H9 (cell line): ENCODE data around the gene SEPTIN5. TPM values are rescaled to one million over a fixed set of nuclear protein-coding genes. Genes with fewer than 3 reads are reported as not detected.

Experiments used
- DNase-seq: peaks from one replicate; pipeline ENCODE4 v3.0.0-alpha.2; 2017
- H2AFZ ChIP-seq: one replicate; pipeline ENCODE4 v1.6.1; 2013; ENCODE audit warnings: mild to moderate bottlenecking, low read length, control low read depth, moderate library complexity
- H2AK5ac ChIP-seq: 2 replicates; pipeline ENCODE4 v1.6.1; 2013; ENCODE audit warnings: low read length, control low read depth, mixed read lengths; ENCODE audit not compliant: insufficient read length
- H2BK120ac ChIP-seq: one replicate; pipeline ENCODE4 v1.6.1; 2013; ENCODE audit warnings: low read depth, mild to moderate bottlenecking, low read length, control low read depth, inconsistent platforms; ENCODE audit not compliant: poor library complexity, severe bottlenecking
- H2BK12ac ChIP-seq: 2 replicates; pipeline ENCODE4 v1.6.1; 2013; ENCODE audit warnings: low read length, control low read depth, mixed read lengths, low read depth; ENCODE audit not compliant: insufficient read length
- H2BK15ac ChIP-seq: 2 replicates; pipeline ENCODE4 v1.6.1; 2013; ENCODE audit warnings: low read depth, low read length, control low read depth
- H2BK20ac ChIP-seq: one replicate; pipeline ENCODE4 v1.6.1; 2013; ENCODE audit warnings: low read depth, mild to moderate bottlenecking, low read length, control low read depth, inconsistent platforms; ENCODE audit not compliant: poor library complexity, severe bottlenecking
- H2BK5ac ChIP-seq: 2 replicates; pipeline ENCODE4 v1.6.1; 2013; ENCODE audit warnings: low read length, control low read depth, mixed read lengths; ENCODE audit not compliant: insufficient read length
- H3K14ac ChIP-seq: 2 replicates; pipeline ENCODE4 v1.6.1; 2013; ENCODE audit warnings: low read length, control low read depth; ENCODE audit not compliant: insufficient read depth
- H3K18ac ChIP-seq: 2 replicates; pipeline ENCODE4 v1.6.1; 2013; ENCODE audit warnings: low read depth, mild to moderate bottlenecking, mixed read lengths, low read length, control low read depth; ENCODE audit not compliant: insufficient read length
- H3K23ac ChIP-seq: 2 replicates; pipeline ENCODE4 v1.6.1; 2013; ENCODE audit warnings: low read length, control low read depth, mixed read lengths, low read depth; ENCODE audit not compliant: insufficient read length
- H3K23me2 ChIP-seq: 2 replicates; pipeline ENCODE4 v1.6.1; 2013; ENCODE audit warnings: low read depth, mild to moderate bottlenecking, mixed read lengths, low read length, control low read depth; ENCODE audit not compliant: insufficient read length, poor library complexity, severe bottlenecking
- H3K27ac ChIP-seq: 2 replicates; pipeline ENCODE4 v1.5.1; 2013; ENCODE audit warnings: low read length, control low read depth, mixed read lengths, low read depth; ENCODE audit not compliant: insufficient read length
- H3K27me3 ChIP-seq: 2 replicates; pipeline ENCODE4 v1.6.1; 2013; ENCODE audit warnings: low read length, control low read depth, inconsistent platforms; ENCODE audit not compliant: insufficient read depth
- H3K4ac ChIP-seq: 2 replicates; pipeline ENCODE4 v1.6.1; 2013; ENCODE audit warnings: low read depth, mild to moderate bottlenecking, control low read depth, inconsistent platforms, low read length, moderate library complexity
- H3K4me1 ChIP-seq: 2 replicates; pipeline ENCODE4 v1.6.1; 2013; ENCODE audit warnings: low read length, control low read depth, inconsistent platforms; ENCODE audit not compliant: insufficient read depth
- H3K4me2 ChIP-seq: 2 replicates; pipeline ENCODE4 v1.6.1; 2013; ENCODE audit warnings: low read length, control low read depth, mixed read lengths; ENCODE audit not compliant: insufficient read length, insufficient read depth
- H3K56ac ChIP-seq: 2 replicates; pipeline ENCODE4 v1.6.1; 2013; ENCODE audit warnings: low read depth, mild to moderate bottlenecking, mixed read lengths, low read length, control low read depth; ENCODE audit not compliant: insufficient read length
- H3K79me1 ChIP-seq: 2 replicates; pipeline ENCODE4 v1.6.1; 2013; ENCODE audit warnings: low read depth, mild to moderate bottlenecking, moderate library complexity, low read length, control low read depth, inconsistent platforms; ENCODE audit not compliant: insufficient read depth, poor library complexity, severe bottlenecking
- H3K79me2 ChIP-seq: 2 replicates; pipeline ENCODE4 v1.6.1; 2013; ENCODE audit warnings: low read length, control low read depth, inconsistent platforms; ENCODE audit not compliant: insufficient read depth
- H3K9ac ChIP-seq: 2 replicates; pipeline ENCODE4 v1.6.1; 2013; ENCODE audit warnings: low read length, control low read depth, mixed read lengths; ENCODE audit not compliant: insufficient read length; ENCODE audit errors: extremely low read depth
- H3K9me3 ChIP-seq: one replicate; pipeline ENCODE4 v1.6.1; 2013; ENCODE audit warnings: low read depth, low read length, inconsistent platforms; ENCODE audit not compliant: control insufficient read depth
- H3T11ph ChIP-seq: one replicate; pipeline ENCODE4 v1.6.1; 2013; ENCODE audit warnings: mild to moderate bottlenecking, low read length, control low read depth, inconsistent platforms
- H4K20me1 ChIP-seq: one replicate; pipeline ENCODE4 v1.6.1; 2013; ENCODE audit not compliant: control insufficient read depth, insufficient read length, insufficient read depth
- H4K5ac ChIP-seq: 2 replicates; pipeline ENCODE4 v1.6.1; 2013; ENCODE audit warnings: low read depth, mild to moderate bottlenecking, mixed read lengths, low read length, control low read depth; ENCODE audit not compliant: insufficient read length
- H4K8ac ChIP-seq: replicated peaks from 2 replicates; pipeline ENCODE4 v1.6.1; 2013; ENCODE audit warnings: low read length, control low read depth, mixed read lengths, low read depth; ENCODE audit not compliant: insufficient read length
- H4K91ac ChIP-seq: 2 replicates; pipeline ENCODE4 v1.6.1; 2013; ENCODE audit warnings: low read depth, mild to moderate bottlenecking, moderate library complexity, mixed read lengths, low read length, control low read depth; ENCODE audit not compliant: insufficient read length
- H3K27ac Mint-ChIP-seq, 3 experiments: 2 replicates in 2 of 3; 3 replicates in 1 of 3; pipeline ENCODE4 v1.8.0; 2020 to 2021; ENCODE audit warnings: mixed read lengths in 3 of 3, mild to moderate bottlenecking in 1 of 3, moderate library complexity in 1 of 3
- H3K27me3 Mint-ChIP-seq: 2 replicates; pipeline ENCODE4 v1.8.0; 2021; ENCODE audit warnings: low read depth, mild to moderate bottlenecking, moderate library complexity, mixed read lengths
- H3K36me3 Mint-ChIP-seq, 3 experiments: 2 replicates in 2 of 3; 3 replicates in 1 of 3; pipeline ENCODE4 v1.8.0; 2020 to 2021; ENCODE audit warnings: low read depth in 3 of 3, mixed read lengths in 3 of 3; ENCODE audit not compliant: insufficient read depth in 1 of 3
- H3K4me1 Mint-ChIP-seq, 2 experiments: 2 replicates each; pipeline ENCODE4 v1.8.0; 2020; ENCODE audit warnings: mixed read lengths in 2 of 2
- H3K4me3 Mint-ChIP-seq, 2 experiments: 2 replicates in 1 of 2; 3 replicates in 1 of 2; pipeline ENCODE4 v1.8.0; 2020 to 2021; ENCODE audit warnings: mild to moderate bottlenecking in 2 of 2, mixed read lengths in 2 of 2, moderate library complexity in 1 of 2
- H3K9me3 Mint-ChIP-seq, 2 experiments: 2 replicates in 1 of 2; 3 replicates in 1 of 2; pipeline ENCODE4 v1.8.0; 2020; ENCODE audit warnings: mild to moderate bottlenecking in 2 of 2, mixed read lengths in 2 of 2, moderate library complexity in 1 of 2
- CTCF ChIP-seq: fragments of 200-600 bp; sonication (generic); conservative IDR thresholded peaks from 3 replicates; pipeline ENCODE4 v1.8.0; 2021; ENCODE audit warnings: antibody characterized with exemption, mild to moderate bottlenecking
- WGBS: extraction: QIAGEN DNeasy Blood & Tissue Kit; methylation state at CpG from one replicate; pipeline ENCODE4 v1.1.7; 2013; ENCODE audit warnings: missing lambda C conversion rate, low lambda C conversion rate, mixed read lengths; ENCODE audit not compliant: insufficient read length; ENCODE audit errors: extremely low coverage; 5-methylcytosine and 5-hydroxymethylcytosine counted together
- total RNA-seq: library from RNA; stranded (reverse); gene quantifications from 2 replicates; pipeline ENCODE4 v1.2.1, GENCODE V29; 2021

The SEPTIN5 gene
- total RNA-seq, 1 experiment from 2014 or later: 17.8 TPM

- Histone ChIP-seq H2BK120ac (no peak overlapping the region), H3K4ac (no peak overlapping the region), H2BK12ac (no peak overlapping the region), H3K79me1 (no peaks in the 10 kb centered on the region), H3K56ac (no peak overlapping the region), H3K9ac (no peak overlapping the region), H3K4me1 (peaks cover 6% of the 10 kb centered on the region; the same call in 1 of the 2 replicates), H3K23ac (no peak overlapping the region), H3K79me2 (no peaks in the 10 kb centered on the region), H4K20me1 (no peaks in the 10 kb centered on the region), H4K8ac (no peak overlapping the region), H3K27ac (no peak overlapping the region), H2AFZ (no peak overlapping the region), H2BK5ac (no peak overlapping the region), H2AK5ac (no peak overlapping the region), H3K23me2 (no peaks in the 10 kb centered on the region), H3T11ph (no peak overlapping the region), H2BK15ac (no peak overlapping the region), H4K5ac (no peak overlapping the region), H3K18ac (no peak overlapping the region), H3K4me2 (no peak overlapping the region), H4K91ac (no peak overlapping the region), H3K9me3 (no peaks in the 10 kb centered on the region), H3K14ac (no peak overlapping the region), H2BK20ac (no peak overlapping the region), H3K27me3 (no peaks in the 10 kb centered on the region)
- no peak overlapping the region for H3K4me3 Mint-ChIP-seq
- no peak for TF ChIP-seq CTCF
- no CpG with 5 or more reads among the region's 12 CpGs for WGBS
- DNase-seq: no peak
- H3K4me1 Mint-ChIP-seq: peaks cover 16 to 21% of the 10 kb centered on the region in 2 experiments
- peaks cover 23% of the 10 kb centered on the region for H3K27me3 Mint-ChIP-seq
- no peaks in the 10 kb centered on the region; a peak in 2 of 7 replicates for H3K36me3 Mint-ChIP-seq
- no peaks in the 10 kb centered on the region for H3K9me3 Mint-ChIP-seq
- H3K27ac Mint-ChIP-seq: no peak overlapping the region
Measured at GRCh38 chr22:19693981-19694670, 20.2 kb upstream of the SEPTIN5 start.
